ENCODE results near the gene GNG14.

GNG14 gene

GRCh38 chr19:12680034-12680433 lies 7.8 kb upstream of the GNG14 start:
- DNase-seq (no peak), ATAC-seq (ENCODE audit: insufficient read depth, low read depth) (no peak)
- Histone ChIP-seq H3K9ac (ENCODE audit: low read depth, low read length) (peak overlapping the region; percentile 2; the same call in 1 of the 2 replicates), H3K9me3 (ENCODE audit: insufficient read depth, low read length, severe bottlenecking) (no peaks in the 10 kb centered on the region), H3K27ac (ENCODE audit: low read length) (no peak overlapping the region), H4K20me1 (ENCODE audit: insufficient read depth, low read length) (peaks cover 33% of the 10 kb centered on the region), H3K36me3 (ENCODE audit: insufficient read depth, low read length) (peaks cover 48% of the 10 kb centered on the region), H3K79me2 (ENCODE audit: insufficient read depth, low read length) (peaks cover 40% of the 10 kb centered on the region), H3K27me3 (ENCODE audit: insufficient read depth, low read length, poor library complexity) (no peaks in the 10 kb centered on the region), H3K4me1 (ENCODE audit: insufficient read depth, low read length) (peaks cover 26% of the 10 kb centered on the region), H3K4me3 (ENCODE audit: low read depth in 1 of 2, low read length in 2 of 2) (peak overlapping the region in 1 of 2 experiments; percentile 28; a peak in 2 of 4 replicates), H3K4me2 (ENCODE audit: insufficient read depth, low read length) (peak overlapping the region; percentile 79), H2AFZ (ENCODE audit: low read depth, low read length) (no peak overlapping the region)
- TF ChIP-seq, protein P1, sequence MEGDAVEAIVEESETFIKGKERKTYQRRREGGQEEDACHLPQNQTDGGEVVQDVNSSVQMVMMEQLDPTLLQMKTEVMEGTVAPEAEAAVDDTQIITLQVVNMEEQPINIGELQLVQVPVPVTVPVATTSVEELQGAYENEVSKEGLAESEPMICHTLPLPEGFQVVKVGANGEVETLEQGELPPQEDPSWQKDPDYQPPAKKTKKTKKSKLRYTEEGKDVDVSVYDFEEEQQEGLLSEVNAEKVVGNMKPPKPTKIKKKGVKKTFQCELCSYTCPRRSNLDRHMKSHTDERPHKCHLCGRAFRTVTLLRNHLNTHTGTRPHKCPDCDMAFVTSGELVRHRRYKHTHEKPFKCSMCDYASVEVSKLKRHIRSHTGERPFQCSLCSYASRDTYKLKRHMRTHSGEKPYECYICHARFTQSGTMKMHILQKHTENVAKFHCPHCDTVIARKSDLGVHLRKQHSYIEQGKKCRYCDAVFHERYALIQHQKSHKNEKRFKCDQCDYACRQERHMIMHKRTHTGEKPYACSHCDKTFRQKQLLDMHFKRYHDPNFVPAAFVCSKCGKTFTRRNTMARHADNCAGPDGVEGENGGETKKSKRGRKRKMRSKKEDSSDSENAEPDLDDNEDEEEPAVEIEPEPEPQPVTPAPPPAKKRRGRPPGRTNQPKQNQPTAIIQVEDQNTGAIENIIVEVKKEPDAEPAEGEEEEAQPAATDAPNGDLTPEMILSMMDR (IDR thresholded peaks at IDR 0.05; ENCODE audit: borderline replicate concordance, extremely low read depth, low read length, poor library complexity, severe bottlenecking), result no peak
- TF ChIP-seq EZH2 (IDR thresholded peaks at IDR 0.05; ENCODE audit: borderline replicate concordance, low read depth, low read length, severe bottlenecking), result no peak

DNA sequence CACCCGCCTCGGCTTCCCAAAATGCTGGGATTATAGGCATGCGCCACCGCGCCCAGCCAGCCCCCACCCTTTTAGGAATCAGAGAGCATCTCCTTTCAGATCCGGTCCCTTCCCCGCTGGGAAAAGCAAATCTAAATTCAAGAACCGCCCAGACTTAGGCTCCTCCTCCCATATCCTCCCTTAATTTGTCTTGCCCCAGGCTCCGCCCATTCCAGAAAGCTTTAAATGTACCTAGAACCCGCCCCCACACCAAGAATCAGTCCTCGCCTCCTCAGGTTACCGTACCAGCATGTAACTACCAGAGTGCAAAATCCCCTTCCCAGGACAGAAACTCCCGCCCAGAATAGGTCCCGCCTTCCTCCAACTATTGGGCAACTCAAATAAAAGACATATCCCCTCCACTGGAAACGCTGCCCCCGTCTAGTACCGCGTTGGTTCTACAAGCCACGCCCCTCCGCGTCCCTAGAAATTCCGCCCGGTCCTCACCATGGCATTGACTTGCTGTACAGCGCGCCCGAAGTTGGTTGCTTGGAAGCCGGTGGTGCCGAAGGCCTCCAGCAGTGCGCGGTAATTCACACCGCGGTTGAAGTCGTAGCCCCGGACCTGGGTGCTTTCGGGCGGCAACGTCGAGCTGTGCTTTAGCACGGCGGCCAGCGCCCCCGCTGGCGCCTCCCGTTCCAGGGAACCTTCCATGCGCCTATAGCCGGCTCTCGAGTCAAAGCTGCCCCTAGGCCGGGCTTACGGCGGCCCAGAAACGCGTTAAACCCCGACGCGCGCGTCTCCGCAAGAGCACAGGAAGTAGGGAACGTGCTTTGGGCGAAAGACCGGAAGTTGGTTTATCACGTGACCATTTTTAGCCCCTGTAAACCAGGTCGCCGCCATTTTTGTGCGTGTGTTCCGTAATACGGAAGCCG lies 6.5 kb upstream of the GNG14 start, which contains the start of gene DHPS:
DHPS (minus strand) TSS at position 807 of the 914 bp plus-strand sequence; CDS start at position 693, 114 bp downstream.
- H3K4me3 ChIP-seq (ENCODE audit: low read depth in 1 of 2, low read length in 2 of 2), result peak within 1 kb of the TSS; percentile 39 to 77; a peak in 3 of 4 replicates
- TF ChIP-seq, protein P1 (IDR thresholded peaks at IDR 0.05; ENCODE audit: borderline replicate concordance, extremely low read depth, low read length, poor library complexity, severe bottlenecking), result no peak
- TF ChIP-seq EZH2 (IDR thresholded peaks at IDR 0.05; ENCODE audit: borderline replicate concordance, low read depth, low read length, severe bottlenecking), result no peak
- DNase-seq (peak; percentile 96), ATAC-seq (ENCODE audit: insufficient read depth, low read depth) (peak; percentile 88)
- peak within 1 kb of the TSS; percentile 95 for H3K27ac ChIP-seq (ENCODE audit: low read length)
- no peaks in the 10 kb centered on the region for H3K27me3 ChIP-seq (ENCODE audit: insufficient read depth, low read length, poor library complexity)
- H3K4me1 ChIP-seq (ENCODE audit: insufficient read depth, low read length), result peaks cover 26% of the 10 kb centered on the region
- peak within 1 kb of the TSS; percentile 95 for H3K9ac ChIP-seq (ENCODE audit: low read depth, low read length)
- H3K9me3 ChIP-seq (ENCODE audit: insufficient read depth, low read length, severe bottlenecking), result no peaks in the 10 kb centered on the region
- H3K4me2 ChIP-seq (ENCODE audit: insufficient read depth, low read length), result peak within 1 kb of the TSS; percentile 79
- H3K79me2 ChIP-seq (ENCODE audit: insufficient read depth, low read length), result peaks cover 28% of the 10 kb centered on the region
- H2AFZ ChIP-seq (ENCODE audit: low read depth, low read length), result peak within 1 kb of the TSS; percentile 82
- peaks cover 35% of the 10 kb centered on the region for H3K36me3 ChIP-seq (ENCODE audit: insufficient read depth, low read length)
- H4K20me1 ChIP-seq (ENCODE audit: insufficient read depth, low read length), result peaks cover 21% of the 10 kb centered on the region

GRCh38 chr19:12685831-12686230 lies 2.0 kb upstream of the GNG14 start:
- peaks cover 16% of the 10 kb centered on the region for H3K36me3 ChIP-seq (ENCODE audit: insufficient read depth, low read length)
- H3K27me3 ChIP-seq (ENCODE audit: insufficient read depth, low read length, poor library complexity), result no peaks in the 10 kb centered on the region
- H3K4me2 ChIP-seq (ENCODE audit: insufficient read depth, low read length), result no peak overlapping the region
- no peak for ATAC-seq (ENCODE audit: insufficient read depth, low read depth)
- H3K9ac ChIP-seq (ENCODE audit: low read depth, low read length), result no peak overlapping the region
- TF ChIP-seq EZH2 (IDR thresholded peaks at IDR 0.05; ENCODE audit: borderline replicate concordance, low read depth, low read length, severe bottlenecking), result no peak
- TF ChIP-seq, protein P1 (IDR thresholded peaks at IDR 0.05; ENCODE audit: borderline replicate concordance, extremely low read depth, low read length, poor library complexity, severe bottlenecking), result no peak
- no peaks in the 10 kb centered on the region; the same call in 1 of the 2 replicates for H4K20me1 ChIP-seq (ENCODE audit: insufficient read depth, low read length)
- no peak overlapping the region for H3K4me3 ChIP-seq (ENCODE audit: low read depth in 1 of 2, low read length in 2 of 2)
- peaks cover 3% of the 10 kb centered on the region for H3K79me2 ChIP-seq (ENCODE audit: insufficient read depth, low read length)
- peaks cover 14% of the 10 kb centered on the region for H3K4me1 ChIP-seq (ENCODE audit: insufficient read depth, low read length)
- H3K27ac ChIP-seq (ENCODE audit: low read length), result no peak overlapping the region
- H2AFZ ChIP-seq (ENCODE audit: low read depth, low read length), result no peak overlapping the region
- H3K9me3 ChIP-seq (ENCODE audit: insufficient read depth, low read length, severe bottlenecking), result no peaks in the 10 kb centered on the region
- no peak for DNase-seq
